Cerebellar cortex (tissue), 1 donor: ENCODE data around the gene EFL1.
A peak's percentile ranks its signal among the peaks of the same experiment; 100 is the strongest.
"Not testable (repeated sequence)": the region's sequence is repeated elsewhere in the genome, so short reads cannot be mapped to it uniquely, and the experiment has no call there.

ENCODE experiments used
- DNase-seq: peaks from one replicate; pipeline ENCODE4 v3.0.0-alpha.2; 2015; ENCODE audit warnings: low spot score

Gene EFL1

DNA sequence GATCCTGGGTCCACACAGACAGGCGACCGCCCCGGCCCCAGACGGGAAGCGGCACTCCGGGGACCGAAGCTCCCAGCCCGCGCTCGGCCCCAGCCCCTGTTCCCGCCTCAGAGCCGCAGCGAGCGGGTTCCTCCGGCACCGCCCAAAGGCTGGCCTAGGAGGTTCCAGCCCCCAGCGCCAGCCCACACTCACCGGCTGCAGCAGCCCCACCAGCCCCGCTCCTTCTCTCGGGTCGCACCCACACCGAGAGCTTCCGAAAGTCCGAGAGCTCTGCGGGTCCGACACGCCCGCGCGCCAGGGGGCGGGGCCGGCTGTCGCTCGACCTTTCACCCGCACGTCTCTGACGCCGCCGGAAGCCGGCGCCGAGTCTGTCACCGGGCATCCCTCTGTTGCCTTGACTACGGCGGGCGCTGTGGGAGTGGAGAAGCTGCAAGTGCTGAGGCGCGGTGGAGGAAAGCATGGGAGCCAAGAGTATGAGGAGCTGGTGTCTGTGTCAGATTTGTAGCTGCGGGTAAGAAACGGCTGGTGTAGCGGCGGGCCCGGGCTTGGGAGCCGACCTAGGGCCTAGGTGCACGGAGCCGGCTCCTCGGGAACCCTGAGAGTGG lies at the start of gene EFL1, which contains the start of gene SAXO2:
Gene EFL1 (minus strand): TSS at position 313 of the 605 bp plus-strand sequence. CDS start 956 bp downstream, outside the sequence.
Gene SAXO2 (plus strand): TSS at position 397 of the 605 bp plus-strand sequence. CDS start 62 bp downstream, at position 459.
- DNase-seq: peak; percentile 90

- DNase-seq: not testable (repeated sequence)
Observed at GRCh38 chr15:82311321-82311720, 48.8 kb upstream of the EFL1 start.

- DNase-seq: no peak
Observed at GRCh38 chr15:82309802-82310201, 47.3 kb upstream of the EFL1 start.

GRCh38 chr15:82307714-82308081 lies 45.2 kb upstream of the EFL1 start:
- DNase-seq: no peak

GRCh38 chr15:82306791-82307713 lies 44.5 kb upstream of the EFL1 start:
- no peak for DNase-seq

GRCh38 chr15:82305621-82306048 lies 43.1 kb upstream of the EFL1 start:
- DNase-seq: no peak

DNA sequence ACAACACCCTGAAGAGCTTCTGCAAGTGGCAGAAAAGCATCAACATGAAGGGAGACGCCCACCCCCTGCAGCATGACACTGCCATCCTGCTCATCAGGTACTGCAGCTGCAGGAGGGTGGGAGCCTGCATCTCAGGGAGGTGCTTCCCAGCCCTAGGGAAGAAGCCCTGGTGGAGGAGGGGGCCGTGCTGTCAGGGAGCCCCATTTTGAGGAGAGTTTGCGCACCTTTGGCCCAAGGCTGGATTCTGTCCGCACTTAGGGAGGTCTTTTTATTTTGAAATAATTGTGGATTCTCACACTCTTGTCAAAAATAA lies 42.2 kb upstream of the EFL1 start:
- DNase-seq: no peak

DNA sequence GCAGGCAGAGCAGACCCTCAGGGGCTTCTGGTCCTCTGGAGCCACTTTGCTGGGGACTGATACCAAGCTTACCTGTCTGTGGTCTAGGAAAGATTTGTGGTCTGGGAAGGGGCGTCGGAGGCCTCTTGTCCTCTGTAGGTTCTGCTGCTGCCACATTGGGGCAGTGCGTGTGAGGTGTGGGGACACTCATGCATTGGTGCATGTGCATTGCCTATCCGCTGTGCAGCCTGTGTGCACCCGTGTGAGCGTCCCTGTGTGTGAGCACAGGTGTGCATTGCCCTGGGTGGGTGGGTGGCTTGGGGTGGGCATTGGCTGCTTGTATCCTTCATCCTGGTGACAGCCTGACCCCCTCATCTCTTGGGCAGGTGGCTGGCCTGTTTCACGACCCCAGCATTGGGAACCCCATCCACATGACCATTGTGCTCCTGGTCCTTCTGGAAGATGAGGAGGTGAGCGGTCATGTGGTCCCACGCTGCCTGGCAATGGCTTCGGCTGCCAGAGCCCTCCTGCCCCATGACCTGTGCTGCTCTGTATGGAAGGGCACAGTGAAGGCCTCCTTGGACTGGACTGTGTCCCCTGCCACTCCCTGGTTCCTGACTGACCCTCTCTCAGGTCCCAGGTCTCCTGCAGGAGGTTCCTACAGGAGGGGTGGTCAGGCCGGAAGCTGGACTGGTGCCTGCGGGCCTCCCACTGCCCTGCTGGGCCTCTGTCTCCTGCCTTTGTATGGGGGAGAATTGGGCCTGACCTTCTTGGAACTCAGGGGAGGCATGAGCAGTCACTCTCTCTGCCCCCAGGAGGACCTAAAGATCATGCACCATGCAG lies 41.6 kb upstream of the EFL1 start:
- DNase-seq: no peak

DNA sequence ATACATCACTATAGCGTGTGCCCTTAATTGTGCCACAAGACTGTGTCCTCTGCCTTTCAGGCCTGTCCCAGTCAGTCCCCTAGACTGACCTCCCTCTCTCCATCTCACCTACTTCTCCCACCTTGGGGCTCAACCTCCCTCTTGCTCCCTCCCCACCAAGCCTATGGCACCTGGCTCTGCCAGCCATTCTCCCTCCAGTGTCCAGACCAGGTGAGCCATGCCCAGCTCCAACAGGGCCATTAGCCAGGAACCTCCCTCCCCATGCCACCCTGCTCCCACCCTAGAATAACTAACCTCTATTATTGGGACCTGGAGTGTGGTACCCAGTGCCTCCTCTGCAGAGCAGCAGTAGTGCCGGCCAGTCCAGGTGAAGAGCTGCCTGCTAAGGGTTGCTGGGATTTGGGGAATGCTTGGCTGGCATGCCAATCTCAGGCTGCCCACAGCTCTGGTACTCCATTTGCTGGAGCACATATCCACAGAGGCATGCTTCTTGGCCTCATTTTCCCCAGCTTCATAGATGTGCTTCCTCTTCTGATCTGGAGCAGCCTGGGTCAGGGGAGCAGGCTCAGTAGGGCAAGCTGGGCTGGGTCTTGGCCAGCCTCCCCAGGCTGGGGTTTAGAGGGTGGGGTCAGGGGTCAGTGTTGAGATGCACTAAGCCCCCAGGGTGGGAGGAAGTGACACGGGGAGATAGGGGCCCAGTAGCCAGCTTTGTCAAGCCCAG lies 38.9 kb upstream of the EFL1 start:
- no peak for DNase-seq

DNA sequence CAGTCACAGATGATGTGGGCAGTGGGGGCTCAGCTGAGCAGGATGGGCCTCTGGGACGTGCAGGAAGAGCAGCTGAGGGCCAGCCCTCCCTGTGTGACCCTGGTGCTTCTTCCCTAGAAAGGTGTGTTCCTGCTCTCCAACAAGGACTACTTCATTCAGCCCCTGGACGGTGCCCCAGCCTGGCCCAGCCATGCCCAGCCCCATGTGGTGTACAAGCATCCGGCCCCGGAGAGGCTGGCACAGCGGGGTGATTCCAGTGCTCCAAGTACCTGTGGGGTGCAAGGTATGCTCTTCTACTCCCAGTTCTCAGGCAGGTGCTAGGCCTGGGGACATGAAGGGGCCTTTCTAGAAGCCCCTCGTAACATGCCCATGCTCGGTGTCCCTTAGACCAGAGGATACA lies 38.3 kb upstream of the EFL1 start:
- DNase-seq: no peak

DNA sequence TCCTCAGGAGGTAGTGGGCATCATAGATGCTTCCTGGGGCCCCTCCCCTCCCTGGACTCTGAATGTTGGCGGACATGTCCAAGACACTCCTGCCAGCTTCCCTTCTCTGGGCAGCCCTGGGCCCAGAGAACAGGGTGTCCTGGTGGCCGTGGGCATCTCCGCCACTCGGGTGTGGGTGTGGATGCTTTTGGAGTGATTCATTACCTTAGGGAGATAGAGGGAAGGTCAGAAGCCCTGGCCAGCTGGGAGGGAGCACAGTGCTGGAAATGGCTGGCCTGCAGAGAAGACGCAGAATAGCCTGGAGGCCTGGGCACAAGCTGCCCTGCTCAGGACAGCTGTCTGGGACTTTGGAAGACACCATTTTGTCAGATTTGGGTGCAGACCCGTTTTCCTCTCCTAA lies 37.8 kb upstream of the EFL1 start:
- DNase-seq: not testable (repeated sequence)

GRCh38 chr15:82299511-82299914 lies 37.0 kb upstream of the EFL1 start:
- not testable (repeated sequence) for DNase-seq

- DNase-seq: no peak
Observed at GRCh38 chr15:82298520-82298919, 36.0 kb upstream of the EFL1 start.

DNA sequence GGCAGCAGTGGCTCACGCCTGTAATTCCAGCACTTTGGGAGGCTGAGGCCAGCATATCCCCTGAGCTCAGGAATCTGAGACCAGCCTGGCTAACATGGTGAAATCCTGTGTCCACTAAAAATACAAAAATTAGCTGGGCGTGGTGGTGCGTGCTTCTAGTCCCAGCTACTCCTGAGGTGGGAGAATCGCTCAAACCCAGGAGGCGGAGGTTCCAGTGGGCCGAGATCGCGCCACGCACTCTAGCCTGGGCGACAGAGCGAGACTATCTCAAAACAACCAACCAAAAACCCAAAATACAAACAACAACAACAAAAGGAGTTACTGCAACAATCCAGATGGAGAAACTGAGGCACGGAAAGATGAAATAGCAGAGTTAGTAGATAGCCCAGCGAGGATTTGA lies 35.5 kb upstream of the EFL1 start:
- DNase-seq: no peak

- no peak for DNase-seq
Observed at GRCh38 chr15:82297546-82297945, 35.0 kb upstream of the EFL1 start.

GRCh38 chr15:82294061-82294690 lies 31.6 kb upstream of the EFL1 start:
- no peak for DNase-seq

- no peak for DNase-seq
Observed at GRCh38 chr15:82292271-82292670, 29.7 kb upstream of the EFL1 start.

GRCh38 chr15:82288202-82288601 lies 25.7 kb upstream of the EFL1 start:
- DNase-seq: not testable (repeated sequence)

- DNase-seq: not testable (repeated sequence)
Observed at GRCh38 chr15:82286475-82286874, 23.9 kb upstream of the EFL1 start.

- DNase-seq: not testable (repeated sequence)
Observed at GRCh38 chr15:82284381-82284780, 21.8 kb upstream of the EFL1 start.

GRCh38 chr15:82282386-82282785 lies 19.9 kb upstream of the EFL1 start:
- not testable (repeated sequence) for DNase-seq
